K562 (cell line): ENCODE data around the gene EXOSC9. TPM values are rescaled to one million over a fixed set of nuclear protein-coding genes. Genes with fewer than 3 reads are reported as not detected.
A peak's percentile ranks its signal among the peaks of the same experiment; 100 is the strongest.

Source experiments
- ADNP ChIP-seq: fragments of 200-800 bp; sonication (Bioruptor generic); IDR thresholded peaks from 2 replicates; pipeline ENCODE4 v1.6.1; 2016; ENCODE audit warnings: missing genetic modification characterization, missing compliant biosample characterization
- ARID1B ChIP-seq: fragments of 450-650 bp; IDR thresholded peaks from 2 replicates; pipeline ENCODE4 v1.6.1; 2016; ENCODE audit warnings: antibody characterized with exemption, mild to moderate bottlenecking, inconsistent platforms
- ATF1 ChIP-seq, 2 experiments: fragments of 450-650 bp in 1 of 2; IDR thresholded peaks; 2 replicates each; pipeline ENCODE4 v1.6.1; 2016; ENCODE audit warnings: missing compliant biosample characterization in 1 of 2, missing genetic modification characterization in 1 of 2
- CC2D1A ChIP-seq: fragments of 450-650 bp; IDR thresholded peaks from 2 replicates; pipeline ENCODE4 v1.6.1; 2017; ENCODE audit warnings: mild to moderate bottlenecking
- CCAR2 ChIP-seq: fragments of 200-400 bp; formaldehyde crosslinking; IDR thresholded peaks from 2 replicates; pipeline ENCODE4 v1.6.1; 2017; ENCODE audit warnings: mild to moderate bottlenecking, low read depth, low read length
- CREM ChIP-seq: IDR thresholded peaks from 2 replicates; pipeline ENCODE4 v1.6.1; 2014; ENCODE audit warnings: antibody characterized with exemption, low read depth
- DACH1 ChIP-seq: fragments of 450-650 bp; IDR thresholded peaks from 2 replicates; pipeline ENCODE4 v1.6.1; 2018; ENCODE audit not compliant: partially characterized antibody
- ESRRA ChIP-seq: fragments of 450-650 bp; IDR thresholded peaks from 2 replicates; pipeline ENCODE4 v1.6.1; 2014; ENCODE audit warnings: low read depth, mild to moderate bottlenecking, moderate library complexity, borderline replicate concordance
- FOXJ2 ChIP-seq: fragments of 200-800 bp; sonication (Bioruptor generic); IDR thresholded peaks from 2 replicates; pipeline ENCODE4 v1.6.1; 2016; ENCODE audit warnings: missing genetic modification characterization, missing compliant biosample characterization
- FOXM1 ChIP-seq, 2 experiments: fragments of 450-650 bp in 1 of 2; sonication (generic) in 1 of 2; formaldehyde crosslinking in 1 of 2; IDR thresholded peaks; 2 replicates each; pipeline versions ENCODE4 v1.6.1 to v1.9.0; 2017 to 2022; ENCODE audit warnings: low read depth in 2 of 2, mild to moderate bottlenecking in 2 of 2, missing genetic modification reagents in 1 of 2, moderate library complexity in 1 of 2
- ILK ChIP-seq: fragments of 450-650 bp; IDR thresholded peaks from 2 replicates; pipeline ENCODE4 v1.6.1; 2016; ENCODE audit warnings: missing genetic modification characterization, low read depth, mild to moderate bottlenecking, missing compliant biosample characterization, moderate library complexity, borderline replicate concordance
- KLF6 ChIP-seq: fragments of 250-450 bp; sonication (Bioruptor Pico); IDR thresholded peaks from 2 replicates; pipeline ENCODE4 v1.4.0; 2020; ENCODE audit warnings: mild to moderate bottlenecking, moderate library complexity, borderline replicate concordance
- MBD2 ChIP-seq: sonication (generic); IDR thresholded peaks from 2 replicates; pipeline ENCODE4 v1.6.1; 2016; ENCODE audit warnings: low read depth, borderline replicate concordance
- NEUROD1 ChIP-seq: fragments of 150-350 bp; IDR thresholded peaks from 2 replicates; pipeline ENCODE4 v1.6.1; 2014; ENCODE audit warnings: borderline replicate concordance, low read length, low read depth; ENCODE audit not compliant: partially characterized antibody
- NUFIP1 ChIP-seq: fragments of 450-650 bp; IDR thresholded peaks from 2 replicates; pipeline ENCODE4 v1.6.1; 2018; ENCODE audit not compliant: partially characterized antibody
- POLR2AphosphoS5 ChIP-seq: IDR thresholded peaks from 2 replicates; pipeline ENCODE4 v1.6.1; 2011; ENCODE audit warnings: mild to moderate bottlenecking, low read depth, low read length, moderate library complexity; ENCODE audit not compliant: control insufficient read depth, insufficient read depth
- PTTG1 ChIP-seq: fragments of 450-650 bp; IDR thresholded peaks from 2 replicates; pipeline ENCODE4 v1.6.1; 2016; ENCODE audit warnings: low read depth, mild to moderate bottlenecking, missing genetic modification characterization, missing compliant biosample characterization
- SMARCC2 ChIP-seq: fragments of 450-650 bp; IDR thresholded peaks from 2 replicates; pipeline ENCODE4 v1.6.1; 2017; ENCODE audit warnings: antibody characterized with exemption, moderate library complexity, mild to moderate bottlenecking, low read depth
- TAF15 ChIP-seq: fragments of 200-400 bp; formaldehyde crosslinking; IDR thresholded peaks from 2 replicates; pipeline ENCODE4 v1.6.1; 2017; ENCODE audit warnings: mild to moderate bottlenecking, low read depth, low read length, moderate library complexity
- TARDBP ChIP-seq: fragments of 450-650 bp; IDR thresholded peaks from 2 replicates; pipeline ENCODE4 v1.6.1; 2016
- TOE1 ChIP-seq, 2 experiments: fragments of 450-650 bp in 1 of 2; sonication (generic) in 1 of 2; formaldehyde crosslinking in 1 of 2; IDR thresholded peaks; 2 replicates each; pipeline versions ENCODE4 v1.7.1 to v1.8.0; 2016 to 2022; ENCODE audit warnings: borderline replicate concordance in 2 of 2, mild to moderate bottlenecking in 2 of 2, antibody characterized with exemption in 1 of 2, inconsistent platforms in 1 of 2, low read depth in 1 of 2, missing genetic modification reagents in 1 of 2, moderate library complexity in 1 of 2
- ZBED1 ChIP-seq: IDR thresholded peaks from 2 replicates; pipeline ENCODE4 v1.6.1; 2014
- ZNF197 ChIP-seq: fragments of 200-800 bp; sonication (Bioruptor generic); IDR thresholded peaks from 2 replicates; pipeline ENCODE4 v1.6.1; 2016; ENCODE audit warnings: low read depth, missing genetic modification characterization, missing compliant biosample characterization
- ZNF212 ChIP-seq: fragments of 450-650 bp; formaldehyde crosslinking; IDR thresholded peaks from 2 replicates; pipeline ENCODE4 v1.4.0; 2020; ENCODE audit warnings: mild to moderate bottlenecking
- ZNF24 ChIP-seq: fragments of 450-650 bp; IDR thresholded peaks from 2 replicates; pipeline ENCODE4 v1.6.1; 2016
- ZNF655 ChIP-seq: fragments of 250-450 bp; sonication (Bioruptor Pico); IDR thresholded peaks from 2 replicates; pipeline ENCODE4 v1.5.0; 2021
- polyA plus RNA-seq, 8 experiments: library from polyadenylated mRNA; depleted of rRNA in 4 of 8; stranded (reverse) in 5 of 8; unstranded in 3 of 8; fragments of >200 nt; fragmentation: Nextera tagmentation in 2 of 8; fragmentation: Illumina TruSeq in 1 of 8; extraction: Ambion mirVana in 2 of 8; extraction: Trizol in 1 of 8; gene quantifications; 2 replicates each; pipeline versions ENCODE4 v1.2.1 to v1.2.3, GENCODE V29; 2011 to 2014; ENCODE audit warnings: inconsistent platforms in 1 of 8, missing spikeins in 1 of 8
- total RNA-seq, 7 experiments: library from RNA; depleted of rRNA in 6 of 7; stranded (reverse); fragments of >200 nt in 6 of 7; fragmentation: Illumina TruSeq in 2 of 7; extraction: Trizol in 2 of 7; gene quantifications; 2 replicates each; pipeline versions ENCODE4 v1.2.1 to v1.2.3, GENCODE V29; 2011 to 2021; ENCODE audit warnings: low replicate concordance in 1 of 7
- TF ChIP-seq, protein P1 (sequence below): fragments of 200-800 bp; sonication (Bioruptor generic); IDR thresholded peaks from 2 replicates; pipeline ENCODE4 v1.6.1; 2017; ENCODE audit warnings: missing genetic modification characterization, missing compliant biosample characterization

The EXOSC9 gene
- total and polyA plus RNA-seq, 9 of the 15 experiments (the other 6 are each of a cell fraction or from before 2014, with no cell fraction given), result 64.7 to 166 (median 115) TPM

GRCh38 chr4:121794505-121795188, 6.5 kb upstream of the EXOSC9 start (continued):
- TF ChIP-seq KLF6 (CRISPR knock-in tag), result peak; percentile 40; the same call in 1 of the 2 replicates
- TF ChIP-seq CC2D1A, result peak; percentile 92
- TF ChIP-seq TOE1 (IDR thresholded peaks at IDR 0.05; ENCODE audit: borderline replicate concordance), result 0 out of 2 replicates have a peak, but pooled peaks have one; percentile 32
- TF ChIP-seq TOE1 (CRISPR knock-in tag; IDR thresholded peaks at IDR 0.05; ENCODE audit: borderline replicate concordance, low read depth), result no peak
- TF ChIP-seq ZNF655 (CRISPR knock-in tag), result no peak
- TF ChIP-seq MBD2, result peak; percentile 59; the same call in 1 of the 2 replicates
- peak; percentile 99 for TF ChIP-seq ARID1B
- TF ChIP-seq, protein P1, sequence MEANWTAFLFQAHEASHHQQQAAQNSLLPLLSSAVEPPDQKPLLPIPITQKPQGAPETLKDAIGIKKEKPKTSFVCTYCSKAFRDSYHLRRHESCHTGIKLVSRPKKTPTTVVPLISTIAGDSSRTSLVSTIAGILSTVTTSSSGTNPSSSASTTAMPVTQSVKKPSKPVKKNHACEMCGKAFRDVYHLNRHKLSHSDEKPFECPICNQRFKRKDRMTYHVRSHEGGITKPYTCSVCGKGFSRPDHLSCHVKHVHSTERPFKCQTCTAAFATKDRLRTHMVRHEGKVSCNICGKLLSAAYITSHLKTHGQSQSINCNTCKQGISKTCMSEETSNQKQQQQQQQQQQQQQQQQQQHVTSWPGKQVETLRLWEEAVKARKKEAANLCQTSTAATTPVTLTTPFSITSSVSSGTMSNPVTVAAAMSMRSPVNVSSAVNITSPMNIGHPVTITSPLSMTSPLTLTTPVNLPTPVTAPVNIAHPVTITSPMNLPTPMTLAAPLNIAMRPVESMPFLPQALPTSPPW (CRISPR knock-in tag), result peak; percentile 51; the same call in 1 of the 2 replicates
- peak; percentile 93 for TF ChIP-seq FOXM1 (IDR thresholded peaks at IDR 0.05; ENCODE audit: low read depth)
- TF ChIP-seq FOXM1 (CRISPR knock-in tag; IDR thresholded peaks at IDR 0.05; ENCODE audit: low read depth), result no peak
- peak; percentile 76 for TF ChIP-seq CREM
- peak; percentile 11 for TF ChIP-seq DACH1
- peak; percentile 97 for TF ChIP-seq POLR2AphosphoS5
- TF ChIP-seq NEUROD1, result peak; percentile 29
- TF ChIP-seq ESRRA, result peak; percentile 87
- no peak for TF ChIP-seq TAF15
- TF ChIP-seq CCAR2, result no peak
- peak; percentile 78; the same call in 1 of the 2 replicates for TF ChIP-seq ZBED1
- TF ChIP-seq ATF1 (CRISPR knock-in tag; IDR thresholded peaks at IDR 0.05), result no peak
- TF ChIP-seq ATF1 (tag; IDR thresholded peaks at IDR 0.05), result peak; percentile 44
- no peak for TF ChIP-seq ILK
- peak; percentile 92 for TF ChIP-seq ZNF197
- peak; percentile 55; the same call in 1 of the 2 replicates for TF ChIP-seq TARDBP
- TF ChIP-seq ZNF24, result no peak; the same call in 1 of the 2 replicates
- TF ChIP-seq ZNF212 (CRISPR knock-in tag), result peak; percentile 74; the same call in 1 of the 2 replicates
- peak; percentile 82 for TF ChIP-seq ADNP (tag)
- peak; percentile 89 for TF ChIP-seq SMARCC2
- TF ChIP-seq FOXJ2, result peak; percentile 54; the same call in 1 of the 2 replicates
- peak; percentile 51 for TF ChIP-seq NUFIP1
- TF ChIP-seq PTTG1, result no peak
